ENCODE data around the gene TMBIM1. TPM values are rescaled to one million over a fixed set of nuclear protein-coding genes. Genes with fewer than 3 reads are reported as not detected.

TMBIM1 gene
- total RNA-seq, 1 donor from 2014 or later, result 111 TPM

DNA sequence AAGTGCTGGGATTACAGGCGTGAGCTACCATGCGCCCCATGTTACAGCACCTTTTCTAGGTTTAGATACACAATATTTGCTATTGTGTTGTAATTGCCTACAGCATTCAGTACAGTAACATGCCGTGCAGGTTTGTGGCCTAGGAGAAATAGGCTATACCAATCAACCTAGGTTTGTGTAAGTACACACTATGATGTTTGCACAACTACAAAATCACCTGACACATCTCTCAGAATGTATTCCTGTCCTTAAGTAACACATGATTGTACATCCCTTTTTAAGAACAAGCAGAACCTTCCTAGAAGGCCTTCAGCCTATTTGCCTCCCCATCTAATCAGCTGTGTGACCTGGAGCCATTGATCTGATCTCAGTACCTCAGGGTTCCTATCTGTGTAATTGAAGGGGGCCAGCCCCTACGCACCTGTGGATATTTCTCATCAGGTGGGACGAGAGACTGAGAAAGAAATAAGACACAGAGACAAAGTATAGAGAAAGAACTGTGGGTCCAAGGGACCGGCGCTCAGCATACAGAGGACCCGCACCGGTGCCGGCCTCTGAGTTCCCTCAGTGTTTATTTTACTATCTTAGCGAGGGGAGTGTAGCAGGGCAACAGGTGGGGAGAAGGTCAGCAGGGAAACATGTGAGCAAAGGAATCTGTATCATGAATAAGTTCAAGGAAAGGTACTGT is 18.7 kb upstream of the TMBIM1 start:
- TF ChIP-seq, protein P1, sequence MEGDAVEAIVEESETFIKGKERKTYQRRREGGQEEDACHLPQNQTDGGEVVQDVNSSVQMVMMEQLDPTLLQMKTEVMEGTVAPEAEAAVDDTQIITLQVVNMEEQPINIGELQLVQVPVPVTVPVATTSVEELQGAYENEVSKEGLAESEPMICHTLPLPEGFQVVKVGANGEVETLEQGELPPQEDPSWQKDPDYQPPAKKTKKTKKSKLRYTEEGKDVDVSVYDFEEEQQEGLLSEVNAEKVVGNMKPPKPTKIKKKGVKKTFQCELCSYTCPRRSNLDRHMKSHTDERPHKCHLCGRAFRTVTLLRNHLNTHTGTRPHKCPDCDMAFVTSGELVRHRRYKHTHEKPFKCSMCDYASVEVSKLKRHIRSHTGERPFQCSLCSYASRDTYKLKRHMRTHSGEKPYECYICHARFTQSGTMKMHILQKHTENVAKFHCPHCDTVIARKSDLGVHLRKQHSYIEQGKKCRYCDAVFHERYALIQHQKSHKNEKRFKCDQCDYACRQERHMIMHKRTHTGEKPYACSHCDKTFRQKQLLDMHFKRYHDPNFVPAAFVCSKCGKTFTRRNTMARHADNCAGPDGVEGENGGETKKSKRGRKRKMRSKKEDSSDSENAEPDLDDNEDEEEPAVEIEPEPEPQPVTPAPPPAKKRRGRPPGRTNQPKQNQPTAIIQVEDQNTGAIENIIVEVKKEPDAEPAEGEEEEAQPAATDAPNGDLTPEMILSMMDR (IDR thresholded peaks at IDR 0.05; ENCODE audit: borderline replicate concordance), result no peak
- Histone ChIP-seq H3K36me3 (no peaks in the 10 kb centered on the region), H3K27me3 (ENCODE audit: low read depth) (no peaks in the 10 kb centered on the region), H3K9me3 (replicated peaks) (no peaks in the 10 kb centered on the region), H3K4me1 (peaks cover 6% of the 10 kb centered on the region), H3K27ac (replicated peaks) (no peak overlapping the region), H3K4me3 (no peak overlapping the region)
- DNase-seq, result no peak
- intact Hi-C loops (cut with micrococcal nuclease), result no loop called here

DNA sequence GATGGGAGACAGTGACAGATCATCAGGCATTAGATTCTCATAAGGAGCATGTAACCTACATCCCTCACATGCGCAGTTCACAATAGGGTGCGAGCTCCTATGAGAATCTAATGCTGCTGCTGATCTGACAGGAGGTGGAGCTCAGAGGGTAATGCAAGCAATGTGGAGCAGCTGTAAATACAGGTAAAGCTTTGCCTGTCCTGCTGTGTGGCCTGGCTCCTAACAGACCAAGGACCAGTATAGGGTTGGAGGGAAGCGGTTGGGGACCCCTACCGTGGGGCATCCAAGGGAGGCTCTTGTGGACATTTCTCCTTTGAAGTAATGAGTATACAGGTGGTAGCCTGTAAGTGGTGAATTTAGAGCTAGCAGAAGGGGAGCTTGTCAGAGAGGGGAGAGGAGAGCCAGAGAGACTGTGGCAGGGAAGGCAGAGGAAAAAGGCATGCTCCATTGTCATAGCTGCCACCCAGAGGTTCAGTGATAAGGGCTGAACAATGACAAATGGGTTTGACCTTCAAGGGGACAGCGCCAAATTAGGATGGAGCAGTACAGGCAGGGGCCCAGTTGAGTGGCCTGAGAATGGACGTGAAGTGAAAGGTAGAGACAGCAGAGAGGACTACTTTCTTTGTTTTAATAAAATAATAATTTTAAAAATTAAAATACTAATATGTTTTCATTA is 15.2 kb upstream of the TMBIM1 start:
- no peaks in the 10 kb centered on the region for H3K9me3 ChIP-seq (replicated peaks)
- TF ChIP-seq, protein P1 (IDR thresholded peaks at IDR 0.05; ENCODE audit: borderline replicate concordance), result no peak
- H3K27me3 ChIP-seq (ENCODE audit: low read depth), result no peaks in the 10 kb centered on the region
- H3K36me3 ChIP-seq, result no peaks in the 10 kb centered on the region
- H3K27ac ChIP-seq (replicated peaks), result peak overlapping the region; percentile 67
- H3K4me1 ChIP-seq, result peaks cover 6% of the 10 kb centered on the region
- no peak overlapping the region for H3K4me3 ChIP-seq
- intact Hi-C loops (cut with micrococcal nuclease), result no loop called here
- DNase-seq, result no peak

DNA sequence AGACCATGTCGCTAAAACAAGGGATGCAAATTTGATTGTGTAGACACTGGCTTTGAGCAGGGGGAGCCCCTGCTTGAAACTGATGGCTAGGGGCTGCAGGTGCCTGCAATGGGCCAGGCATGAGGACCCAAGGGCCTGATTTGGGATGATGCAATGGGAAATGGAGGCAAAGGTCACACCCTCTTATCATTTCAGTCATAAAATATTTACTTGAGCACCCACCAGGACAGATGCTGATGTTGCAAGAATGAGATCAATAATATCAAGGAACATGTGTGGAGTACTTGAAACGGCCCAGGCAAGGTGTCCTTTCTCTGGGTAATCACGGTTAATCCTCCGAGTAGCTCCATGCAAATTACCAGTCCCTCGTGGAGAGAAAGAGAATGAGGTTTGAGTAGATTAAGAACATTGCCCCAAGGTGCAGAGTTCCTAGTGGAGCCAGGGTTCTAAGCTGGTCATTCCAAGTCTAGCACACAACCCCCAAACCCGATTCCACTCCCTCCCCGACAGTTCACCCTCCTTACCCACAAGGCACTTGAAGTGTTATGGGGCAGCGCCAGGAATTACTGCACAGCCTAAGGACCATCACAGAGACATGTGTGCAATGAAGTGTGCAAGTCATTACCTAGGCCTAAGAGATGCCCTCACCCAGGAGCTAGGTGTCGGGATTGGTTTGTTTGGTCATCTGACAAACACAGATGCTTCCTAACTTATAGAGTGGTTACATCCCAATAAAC is 14.0 kb upstream of the TMBIM1 start:
- Histone ChIP-seq H3K4me3 (no peak overlapping the region), H3K4me1 (peaks cover 6% of the 10 kb centered on the region), H3K36me3 (no peaks in the 10 kb centered on the region), H3K27ac (replicated peaks) (no peak overlapping the region), H3K9me3 (replicated peaks) (no peaks in the 10 kb centered on the region), H3K27me3 (ENCODE audit: low read depth) (no peaks in the 10 kb centered on the region)
- no peak for DNase-seq
- TF ChIP-seq, protein P1 (IDR thresholded peaks at IDR 0.05; ENCODE audit: borderline replicate concordance), result no peak
- intact Hi-C loops (cut with micrococcal nuclease), result no loop called here

DNA sequence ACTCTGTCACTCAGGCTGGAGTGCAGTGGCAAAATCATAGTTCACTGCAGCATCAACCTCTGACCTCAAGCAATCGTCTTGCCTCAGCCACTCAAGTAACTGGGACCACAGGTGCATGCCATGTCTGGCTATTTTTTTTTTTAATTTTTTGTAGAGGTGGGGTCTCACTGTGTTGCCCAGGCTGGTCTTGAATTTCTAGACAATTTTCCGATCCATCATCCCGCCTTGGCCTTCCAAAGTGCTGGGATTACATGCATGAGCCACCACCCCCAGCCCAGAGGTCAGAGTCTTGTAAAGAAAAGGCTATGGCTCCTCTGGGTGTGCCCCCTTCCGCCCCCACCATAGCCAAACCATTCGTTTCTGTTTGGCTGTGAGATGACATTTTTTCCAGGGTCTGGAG is 13.1 kb upstream of the TMBIM1 start:
- intact Hi-C loops (cut with micrococcal nuclease), result no loop called here
- no peak for DNase-seq
- H3K4me1 ChIP-seq, result peaks cover 6% of the 10 kb centered on the region
- no peaks in the 10 kb centered on the region for H3K36me3 ChIP-seq
- no peaks in the 10 kb centered on the region for H3K9me3 ChIP-seq (replicated peaks)
- H3K27me3 ChIP-seq (ENCODE audit: low read depth), result no peaks in the 10 kb centered on the region
- TF ChIP-seq, protein P1 (IDR thresholded peaks at IDR 0.05; ENCODE audit: borderline replicate concordance), result no peak
- H3K4me3 ChIP-seq, result no peak overlapping the region
- H3K27ac ChIP-seq (replicated peaks), result no peak overlapping the region

DNA sequence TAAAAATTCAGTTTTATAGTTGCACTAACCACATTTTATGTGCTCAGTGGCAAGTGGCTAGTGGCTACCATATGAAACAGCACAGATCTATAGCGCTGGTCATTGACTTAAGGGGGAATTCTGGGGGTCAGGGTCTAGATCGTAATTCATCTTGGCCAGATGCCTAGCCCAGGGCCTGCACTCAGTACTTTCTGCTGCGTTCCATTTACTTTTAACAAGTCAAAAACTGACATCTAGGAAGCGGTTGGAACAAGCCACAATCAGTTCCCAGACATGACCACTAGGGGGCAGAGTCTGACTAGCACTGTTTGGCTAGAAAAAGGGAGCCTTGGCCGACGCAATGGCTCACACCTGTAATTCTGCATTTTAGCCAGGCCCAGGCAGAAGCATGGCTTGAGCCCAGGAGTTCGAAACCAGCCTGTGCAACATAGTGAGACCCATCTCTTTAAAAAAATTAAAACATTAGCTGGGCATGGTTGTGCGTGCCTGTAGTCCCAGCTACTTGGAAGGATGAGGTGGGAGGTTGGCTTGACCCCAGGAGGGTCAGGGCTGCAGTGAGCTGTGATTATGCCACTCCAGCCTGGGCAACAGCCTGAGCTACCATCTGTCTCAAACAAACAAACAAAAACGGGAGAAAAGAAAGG is 9.0 kb upstream of the TMBIM1 start:
- Histone ChIP-seq H3K9me3 (replicated peaks) (no peaks in the 10 kb centered on the region), H3K4me3 (no peak overlapping the region), H3K27me3 (ENCODE audit: low read depth) (no peaks in the 10 kb centered on the region), H3K4me1 (no peaks in the 10 kb centered on the region), H3K36me3 (no peaks in the 10 kb centered on the region), H3K27ac (replicated peaks) (no peak overlapping the region)
- intact Hi-C loops (cut with micrococcal nuclease), result loop anchor here (2.0 to 5.0 kb wide), 2 partner anchors 56 to 166 kb away; partner anchors contain the start of gene CATIP
- TF ChIP-seq, protein P1 (IDR thresholded peaks at IDR 0.05; ENCODE audit: borderline replicate concordance), result peak; percentile 98
- DNase-seq, result peak; percentile 75
